IPS-11a (cell line): ENCODE data around the gene EFNA4.

Experiments
- H3K4me3 ChIP-seq: one replicate; pipeline ENCODE4 v1.5.1; 2013; ENCODE audit warnings: low read depth, low read length, control low read depth

EFNA4 gene

DNA sequence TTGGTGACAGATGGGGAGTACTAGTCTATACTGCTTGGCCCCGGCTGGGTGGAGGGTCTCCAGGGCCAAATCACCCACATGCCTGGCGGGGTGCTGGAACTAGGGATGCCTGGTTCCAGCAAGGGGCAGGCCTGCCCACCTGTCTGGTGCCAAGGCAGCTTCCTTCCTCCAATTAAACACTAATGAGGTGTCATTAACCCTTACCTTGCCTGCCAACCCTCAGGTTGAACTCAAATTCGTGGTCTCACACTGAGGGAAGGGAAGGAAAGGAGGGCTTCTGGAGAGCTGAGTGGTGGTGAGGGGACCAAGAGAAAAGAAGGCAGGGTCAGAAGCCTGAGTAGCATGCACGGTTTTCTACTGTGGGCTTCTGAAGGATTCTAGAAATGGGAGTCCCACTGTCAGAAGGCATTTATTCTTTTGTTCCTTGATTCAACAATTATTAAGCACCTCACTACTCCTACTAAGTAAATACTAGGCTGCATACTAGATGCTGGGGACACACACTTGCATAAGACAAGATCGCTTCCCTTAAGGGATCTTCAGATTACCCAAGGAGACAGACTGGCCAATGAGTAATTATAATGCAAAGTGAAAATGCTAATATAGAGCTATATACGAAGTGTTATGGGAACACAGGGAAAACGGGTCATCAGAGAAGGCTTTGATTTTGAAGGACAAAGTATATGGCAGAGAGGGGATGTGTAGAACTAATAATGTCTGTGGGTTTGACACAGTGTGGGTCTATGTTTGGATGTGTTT lies 9.2 kb downstream of the EFNA4 start:
- H3K4me3 ChIP-seq = no peak overlapping the region

DNA sequence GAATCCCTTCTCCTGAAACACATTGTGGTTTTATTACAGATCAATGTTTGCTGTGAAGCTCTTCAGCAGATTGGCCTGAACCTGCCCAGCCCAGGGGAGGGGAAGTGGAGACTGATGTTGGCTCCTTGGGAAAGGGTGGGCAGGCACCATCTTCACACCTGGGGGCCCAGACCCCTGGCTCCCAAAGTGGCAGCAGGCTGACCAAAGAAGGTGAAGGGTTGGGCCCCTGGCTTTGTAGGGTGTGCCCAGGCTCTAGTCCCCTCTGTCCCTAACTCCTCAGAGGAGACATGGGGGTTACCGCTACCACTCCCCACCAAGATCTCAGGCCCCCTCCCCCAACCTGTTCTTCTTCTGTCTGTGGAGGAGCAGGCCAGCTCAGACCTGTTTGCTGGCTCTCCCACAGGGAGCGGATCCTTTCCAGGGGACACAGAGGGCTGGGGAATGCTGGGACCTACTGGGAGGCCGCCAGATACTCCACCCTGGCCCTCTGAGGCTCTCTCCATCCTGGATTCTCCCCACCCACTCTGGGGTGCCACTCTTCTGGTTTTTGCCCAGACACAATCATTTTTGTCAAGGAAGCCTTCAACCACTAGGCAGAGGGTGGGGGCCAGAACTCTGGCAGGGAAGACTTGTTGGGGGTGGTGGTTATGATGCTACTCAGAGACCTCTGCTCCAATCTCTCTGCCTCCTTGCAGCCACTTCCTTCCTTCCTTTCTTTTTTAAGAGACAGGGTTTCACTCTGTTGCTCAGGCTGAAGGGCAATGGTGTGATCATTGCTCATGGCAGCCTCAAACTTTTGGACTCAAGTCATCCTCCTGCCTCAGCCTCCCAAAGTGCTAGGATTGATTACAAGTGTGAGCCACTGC lies 10.1 kb downstream of the EFNA4 start:
- H3K4me3 ChIP-seq = no peak overlapping the region

- H3K4me3 ChIP-seq = no peak overlapping the region
Measured at GRCh38 chr1:155075535-155075934, 12.0 kb downstream of the EFNA4 start.

DNA sequence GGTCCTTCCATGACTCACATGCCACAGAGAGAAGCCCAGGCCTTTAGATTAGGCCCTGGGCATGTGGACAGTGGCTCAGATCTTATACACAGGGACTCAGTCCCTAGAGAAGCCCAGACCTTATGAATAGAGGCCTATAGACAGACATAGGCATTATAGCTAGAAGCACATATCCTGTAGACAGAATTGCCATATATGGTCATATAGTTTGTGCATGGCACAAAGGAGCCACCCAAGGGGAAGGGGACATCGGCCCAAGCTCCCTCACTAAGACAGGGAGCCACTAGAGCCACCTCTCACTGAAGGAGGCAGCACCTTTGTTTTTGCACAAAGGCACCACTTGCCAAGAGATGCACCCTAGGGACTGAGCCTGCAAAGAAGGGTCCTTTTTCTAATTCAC lies 12.8 kb downstream of the EFNA4 start:
- H3K4me3 ChIP-seq = no peak overlapping the region

DNA sequence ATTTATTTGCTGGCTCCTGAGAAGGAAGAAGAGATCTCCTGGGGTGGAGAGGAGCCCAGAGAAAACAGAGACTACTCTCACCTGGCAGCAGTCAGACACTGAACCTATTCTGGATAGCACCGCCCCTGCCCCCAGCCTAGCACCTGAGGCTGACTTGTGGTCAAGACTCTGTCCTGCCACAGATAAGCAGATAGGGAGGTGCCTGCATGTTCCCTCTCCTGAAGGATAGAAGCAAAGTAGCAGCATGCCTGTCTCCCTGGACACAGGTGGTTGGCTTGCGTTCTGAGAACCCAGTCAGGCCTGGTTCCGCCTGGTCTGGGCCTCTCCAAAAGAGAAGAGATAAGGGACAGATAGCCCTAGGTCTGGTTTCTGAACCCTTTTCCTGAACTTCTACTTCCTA lies 13.8 kb downstream of the EFNA4 start:
- H3K4me3 ChIP-seq = no peak overlapping the region

DNA sequence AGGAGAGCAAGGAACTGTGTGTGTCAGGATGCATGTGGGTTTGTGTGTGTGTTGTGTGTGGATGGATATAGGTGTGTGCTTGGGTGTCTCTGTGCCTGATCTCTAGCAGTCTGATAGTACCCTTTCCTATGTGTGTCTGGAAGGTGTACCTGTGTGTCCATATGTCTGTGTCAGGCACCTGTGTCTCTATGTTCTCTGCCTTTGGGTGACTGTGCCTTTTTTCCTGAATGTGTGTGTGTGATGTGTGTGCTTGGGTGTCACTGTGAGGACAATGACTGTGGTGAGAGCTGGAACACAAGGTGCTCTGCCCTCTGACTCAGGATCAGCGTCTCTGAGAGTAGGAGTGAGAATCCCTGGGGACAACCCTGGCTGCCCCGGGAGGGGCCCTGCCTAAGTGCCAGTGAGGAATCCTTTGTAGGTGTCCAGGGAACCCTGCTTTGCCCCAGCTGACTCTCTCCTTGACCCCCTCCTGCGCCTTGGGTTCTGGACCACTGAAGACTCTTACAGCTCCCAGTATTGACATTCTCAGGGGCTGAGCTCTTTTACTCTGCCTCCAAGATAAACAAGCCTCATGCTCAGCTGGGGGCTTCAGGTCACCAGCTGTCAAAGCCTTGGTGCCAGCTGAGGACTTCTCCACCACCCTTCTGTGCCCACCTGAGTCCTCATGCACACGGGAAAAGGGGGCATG lies 14.4 kb downstream of the EFNA4 start:
- peak overlapping the region; percentile 21 for H3K4me3 ChIP-seq

DNA sequence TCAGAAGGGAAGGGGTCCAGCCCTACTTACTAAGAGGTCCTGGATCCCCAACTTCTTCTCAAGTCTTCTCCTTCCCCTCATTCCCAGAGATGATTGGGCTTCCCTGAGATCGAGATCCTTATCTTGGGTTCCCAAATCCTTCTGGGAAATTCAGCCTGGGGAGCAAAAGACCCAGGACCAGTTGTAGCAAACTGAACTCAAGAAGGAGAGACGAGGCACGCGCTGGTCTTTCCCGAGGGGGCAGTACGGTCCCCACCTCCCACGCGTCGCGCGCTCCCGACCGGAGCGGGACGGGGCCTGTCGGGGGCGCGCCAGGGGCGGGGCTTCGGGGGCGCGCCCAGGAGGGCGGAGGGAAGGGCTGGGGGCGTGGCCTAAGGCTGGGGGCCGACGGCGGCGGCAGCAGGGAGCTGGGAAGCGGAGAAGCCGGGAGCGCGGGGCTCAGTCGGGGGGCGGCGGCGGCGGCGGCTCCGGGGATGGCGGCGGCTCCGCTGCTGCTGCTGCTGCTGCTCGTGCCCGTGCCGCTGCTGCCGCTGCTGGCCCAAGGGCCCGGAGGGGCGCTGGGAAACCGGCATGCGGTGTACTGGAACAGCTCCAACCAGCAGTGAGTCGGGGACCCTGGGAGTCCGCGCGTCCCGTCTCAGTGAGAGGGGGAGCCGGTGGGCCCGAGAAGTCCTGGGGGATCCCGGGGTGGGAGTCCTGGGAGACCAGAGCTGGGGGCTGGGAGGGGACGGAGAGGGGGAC lies 15.1 kb downstream of the EFNA4 start, which contains the start of gene EFNA3:
Gene EFNA3 (plus strand): TSS at position 369 of the 741 bp plus-strand sequence. CDS start 105 bp downstream, at position 474.
- peak within 1 kb of the TSS; percentile 31 for H3K4me3 ChIP-seq

- H3K4me3 ChIP-seq = peak overlapping the region; percentile 31
Measured at GRCh38 chr1:155079210-155079486, 15.6 kb downstream of the EFNA4 start.

DNA sequence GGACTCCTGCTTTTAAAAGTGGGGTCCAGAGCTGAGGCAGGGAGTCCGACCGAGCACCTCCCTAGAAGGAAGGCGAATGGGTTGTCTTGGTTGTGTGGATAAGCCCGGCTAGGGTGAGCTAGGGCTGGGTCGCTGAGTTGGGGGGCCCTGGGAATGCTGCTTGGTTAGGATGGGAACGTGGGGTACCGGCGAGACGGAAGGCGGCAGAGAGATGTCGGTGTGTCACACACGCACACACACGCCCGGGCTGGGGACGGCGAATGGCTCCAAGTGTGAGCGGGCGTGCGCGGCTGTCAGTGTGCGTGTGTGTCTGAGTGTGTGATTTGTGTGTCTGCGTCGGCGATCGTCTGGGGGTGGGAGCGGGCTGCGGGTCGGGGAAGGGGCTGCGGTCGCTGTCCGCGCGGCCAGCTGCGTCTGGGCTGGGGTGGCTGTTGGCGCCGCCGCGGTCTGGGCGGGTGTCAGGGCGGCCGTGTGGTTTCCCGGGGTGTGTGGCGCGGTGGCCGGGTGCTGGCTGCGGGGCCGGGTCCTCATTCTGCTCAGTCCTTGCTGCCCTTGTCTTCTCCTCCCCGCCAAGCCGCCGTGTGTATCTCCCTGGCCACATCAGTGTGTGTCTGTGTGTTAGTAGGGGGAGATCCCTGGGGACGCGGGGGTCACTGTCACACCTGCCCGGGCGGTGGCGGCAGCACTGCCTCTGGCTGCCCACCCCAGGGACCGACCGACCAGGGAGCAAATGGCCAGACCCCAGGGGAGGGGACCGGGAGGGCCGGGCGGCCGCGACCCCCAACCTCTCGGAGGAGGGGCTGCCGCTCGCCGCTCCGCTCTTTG lies 16.2 kb downstream of the EFNA4 start:
- H3K4me3 ChIP-seq = peak overlapping the region; percentile 31

DNA sequence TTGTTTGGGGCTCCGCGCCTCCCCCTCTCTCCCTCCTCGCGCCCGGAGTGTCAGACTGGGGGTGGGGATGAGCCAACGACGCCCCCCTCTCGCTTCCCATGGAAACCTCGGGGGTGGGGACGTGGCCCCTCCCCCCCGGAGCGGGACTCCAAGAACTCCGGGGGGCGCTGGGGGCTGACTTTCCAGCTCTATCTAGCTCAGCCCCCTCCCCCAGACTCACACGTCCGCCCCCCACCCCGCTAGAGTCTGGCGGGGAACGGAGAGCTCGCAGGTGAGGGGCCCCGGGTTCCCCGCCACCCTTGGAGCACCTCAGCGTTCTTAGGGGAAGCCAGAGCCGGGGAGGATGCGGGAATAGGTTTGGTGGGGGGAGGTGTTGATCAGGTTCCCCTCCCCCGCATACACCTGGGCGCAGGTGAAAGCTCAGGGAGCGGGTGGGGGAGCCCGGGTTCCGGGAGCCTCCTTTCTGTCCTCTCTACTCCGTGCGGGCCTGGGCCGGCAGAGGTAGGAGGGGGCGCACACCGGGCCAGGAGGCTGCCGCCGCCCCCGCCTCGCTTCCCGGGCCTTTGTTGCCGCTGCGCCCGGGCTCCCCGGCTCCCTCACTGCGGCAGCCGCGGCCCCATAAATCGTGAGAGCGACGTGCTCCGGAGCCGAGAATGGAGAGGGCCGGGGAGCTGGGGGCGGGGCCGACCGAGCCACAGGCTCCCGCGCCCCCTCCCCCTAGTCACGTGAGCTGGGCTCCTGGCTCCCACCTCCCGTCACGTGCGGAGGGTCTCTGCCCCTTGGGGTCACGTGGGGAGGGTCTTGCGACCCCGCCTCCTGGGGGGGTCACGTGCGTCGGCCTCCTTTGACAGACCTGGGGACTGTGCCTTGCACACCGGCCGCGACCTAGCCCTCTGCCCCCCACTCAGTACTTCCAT lies 17.0 kb downstream of the EFNA4 start:
- peak overlapping the region; percentile 30 for H3K4me3 ChIP-seq

DNA sequence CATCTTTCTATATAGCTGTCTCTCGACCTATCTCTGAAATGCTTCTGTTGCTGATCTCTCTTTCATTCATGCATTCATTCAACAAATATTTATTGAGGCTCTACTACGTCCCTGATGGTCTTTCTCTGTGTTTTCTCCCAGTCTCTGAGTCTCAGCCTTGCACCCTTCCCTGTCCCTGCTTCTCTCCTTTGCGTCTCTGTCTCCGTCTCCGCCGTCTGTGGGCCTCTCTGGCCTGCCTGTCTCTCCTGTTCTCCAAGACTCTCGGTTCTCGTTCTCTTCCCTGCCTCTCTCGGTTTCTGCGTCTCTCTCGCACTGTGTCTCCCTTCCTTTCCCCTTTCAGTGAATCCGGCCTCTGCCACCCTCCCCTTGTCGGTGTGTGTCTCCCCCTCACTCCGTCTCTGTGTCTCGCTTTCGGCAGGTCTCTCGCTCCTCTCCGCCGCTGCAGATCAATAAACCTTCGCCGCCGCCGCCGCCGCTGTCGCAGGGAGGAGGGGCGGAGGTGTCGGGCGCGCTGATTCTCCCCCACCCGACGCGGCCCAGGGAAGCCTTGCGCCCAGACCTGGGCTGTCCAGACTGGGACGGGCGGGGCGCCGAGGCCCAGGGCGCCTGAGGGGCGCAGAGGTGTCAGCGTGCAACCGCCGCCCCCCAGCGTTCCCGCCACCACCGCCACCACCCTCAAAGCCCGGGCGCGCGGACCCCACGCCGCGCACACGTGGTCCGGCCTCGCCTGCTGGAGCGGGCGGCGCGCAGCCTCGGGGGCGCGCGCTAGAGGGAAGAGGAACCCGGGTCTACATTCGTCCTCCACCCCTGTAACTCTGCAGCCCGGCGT lies 18.1 kb downstream of the EFNA4 start:
- no peak overlapping the region for H3K4me3 ChIP-seq

- H3K4me3 ChIP-seq = no peak overlapping the region
Measured at GRCh38 chr1:155082301-155083051, 18.9 kb downstream of the EFNA4 start.

GRCh38 chr1:155083052-155083541 lies 19.6 kb downstream of the EFNA4 start:
- no peak overlapping the region for H3K4me3 ChIP-seq

DNA sequence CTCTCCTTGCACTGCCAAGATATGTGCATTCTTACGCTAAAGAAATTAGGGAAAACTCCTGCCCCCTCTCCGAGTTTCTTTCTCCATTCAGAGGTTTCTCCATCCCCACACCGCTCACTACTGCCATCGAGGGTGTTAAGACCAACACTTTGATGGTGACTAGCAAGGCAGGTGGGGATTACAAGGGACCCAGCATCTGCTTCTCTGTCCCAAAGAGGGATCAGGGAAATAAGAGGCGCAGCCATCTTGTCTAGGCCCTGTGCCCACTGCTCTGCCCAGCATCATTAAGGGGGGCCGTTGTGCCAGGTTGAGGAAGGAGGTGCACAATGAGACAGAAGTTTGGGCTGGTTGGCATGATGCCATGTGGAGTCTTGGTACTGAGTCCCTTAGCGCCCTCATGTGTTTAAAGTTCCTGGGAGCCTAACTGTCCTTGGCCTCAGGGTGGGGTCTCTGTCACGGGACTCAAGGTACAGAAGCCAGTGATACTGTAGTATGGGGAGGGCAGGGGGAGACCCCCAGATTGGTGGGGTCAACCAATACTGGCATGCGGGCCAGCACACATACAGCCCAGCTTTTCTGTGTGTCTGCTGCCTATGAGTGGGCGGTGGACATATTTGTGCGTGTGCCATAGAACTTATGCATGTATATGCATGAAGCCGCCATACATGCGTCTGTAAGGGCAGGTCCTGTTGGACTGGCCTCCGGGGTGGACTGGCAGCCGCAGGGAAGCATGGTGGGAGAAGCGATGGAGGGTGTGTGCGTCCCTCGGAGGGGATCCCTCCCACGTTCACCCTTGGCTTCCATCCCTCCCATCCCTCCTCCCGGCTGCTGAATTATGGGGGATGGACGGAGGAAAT lies 20.6 kb downstream of the EFNA4 start:
- peak overlapping the region; percentile 85 for H3K4me3 ChIP-seq

DNA sequence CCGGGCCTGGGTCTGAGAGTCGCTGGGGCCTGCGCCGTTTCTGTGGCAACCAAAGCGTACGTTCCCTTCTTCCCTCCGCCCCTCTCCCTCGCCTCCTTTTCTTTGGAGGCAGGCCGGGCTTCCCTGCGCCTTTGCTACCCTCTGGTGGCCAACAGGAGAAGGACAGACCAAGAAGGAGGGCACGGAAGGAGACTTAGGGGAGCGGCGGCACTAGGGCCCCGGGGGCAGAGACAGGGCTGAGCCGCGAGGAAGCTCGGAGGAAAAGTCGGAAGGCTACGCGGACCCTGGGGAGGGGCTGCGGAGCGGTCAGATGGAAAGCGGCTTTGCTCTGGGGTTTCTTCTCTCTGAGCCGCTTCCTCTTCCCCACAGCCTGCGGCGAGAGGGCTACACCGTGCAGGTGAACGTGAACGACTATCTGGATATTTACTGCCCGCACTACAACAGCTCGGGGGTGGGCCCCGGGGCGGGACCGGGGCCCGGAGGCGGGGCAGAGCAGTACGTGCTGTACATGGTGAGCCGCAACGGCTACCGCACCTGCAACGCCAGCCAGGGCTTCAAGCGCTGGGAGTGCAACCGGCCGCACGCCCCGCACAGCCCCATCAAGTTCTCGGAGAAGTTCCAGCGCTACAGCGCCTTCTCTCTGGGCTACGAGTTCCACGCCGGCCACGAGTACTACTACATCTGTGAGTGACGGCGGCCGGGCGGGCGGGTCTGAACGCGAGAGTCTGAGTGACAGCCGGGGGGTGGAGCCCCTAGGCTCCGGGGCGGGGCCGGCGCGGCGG lies 21.4 kb downstream of the EFNA4 start:
- H3K4me3 ChIP-seq = peak overlapping the region; percentile 85
